ENCODE data around the gene CATSPER1. TPM values are rescaled to one million over a fixed set of nuclear protein-coding genes. Genes with fewer than 3 reads are reported as not detected.

CATSPER1 gene
- total RNA-seq, 1 donor from 2014 or later, result not detected

GRCh38 chr11:66008468-66009101 lies 17.7 kb downstream of the CATSPER1 start:
- H3K4me3 ChIP-seq, result no peak overlapping the region
- intact Hi-C loops (cut with micrococcal nuclease), result no loop called here
- H3K27ac ChIP-seq (replicated peaks), result no peak overlapping the region
- peaks cover 13% of the 10 kb centered on the region for H3K4me1 ChIP-seq
- peaks cover 23% of the 10 kb centered on the region for H3K36me3 ChIP-seq
- TF ChIP-seq, protein P1, sequence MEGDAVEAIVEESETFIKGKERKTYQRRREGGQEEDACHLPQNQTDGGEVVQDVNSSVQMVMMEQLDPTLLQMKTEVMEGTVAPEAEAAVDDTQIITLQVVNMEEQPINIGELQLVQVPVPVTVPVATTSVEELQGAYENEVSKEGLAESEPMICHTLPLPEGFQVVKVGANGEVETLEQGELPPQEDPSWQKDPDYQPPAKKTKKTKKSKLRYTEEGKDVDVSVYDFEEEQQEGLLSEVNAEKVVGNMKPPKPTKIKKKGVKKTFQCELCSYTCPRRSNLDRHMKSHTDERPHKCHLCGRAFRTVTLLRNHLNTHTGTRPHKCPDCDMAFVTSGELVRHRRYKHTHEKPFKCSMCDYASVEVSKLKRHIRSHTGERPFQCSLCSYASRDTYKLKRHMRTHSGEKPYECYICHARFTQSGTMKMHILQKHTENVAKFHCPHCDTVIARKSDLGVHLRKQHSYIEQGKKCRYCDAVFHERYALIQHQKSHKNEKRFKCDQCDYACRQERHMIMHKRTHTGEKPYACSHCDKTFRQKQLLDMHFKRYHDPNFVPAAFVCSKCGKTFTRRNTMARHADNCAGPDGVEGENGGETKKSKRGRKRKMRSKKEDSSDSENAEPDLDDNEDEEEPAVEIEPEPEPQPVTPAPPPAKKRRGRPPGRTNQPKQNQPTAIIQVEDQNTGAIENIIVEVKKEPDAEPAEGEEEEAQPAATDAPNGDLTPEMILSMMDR (IDR thresholded peaks at IDR 0.05; ENCODE audit: borderline replicate concordance), result no peak
- DNase-seq, result no peak
- peaks cover 24% of the 10 kb centered on the region for H3K27me3 ChIP-seq (ENCODE audit: low read depth)
- no peaks in the 10 kb centered on the region for H3K9me3 ChIP-seq (replicated peaks)

DNA sequence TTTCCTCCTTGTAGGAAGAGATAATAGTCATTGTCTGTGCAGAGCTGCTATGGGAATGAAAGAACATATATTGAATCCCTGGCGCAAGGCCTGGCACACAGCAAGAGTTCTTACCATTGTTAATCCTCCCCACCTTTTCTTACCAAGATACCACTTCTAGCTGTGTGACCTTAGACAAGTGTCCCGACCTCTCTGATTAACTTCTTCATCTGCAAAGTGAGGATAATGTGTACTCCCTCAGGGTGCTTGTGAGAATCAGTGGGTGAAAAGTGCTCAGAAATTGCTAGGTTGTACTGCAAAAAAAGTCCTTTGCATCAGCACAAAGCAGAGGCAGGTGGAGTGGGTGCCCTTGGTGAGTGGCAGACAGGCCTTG lies 18.2 kb downstream of the CATSPER1 start:
- Histone ChIP-seq H3K4me1 (peaks cover 18% of the 10 kb centered on the region), H3K36me3 (peaks cover 26% of the 10 kb centered on the region), H3K27ac (replicated peaks) (no peak overlapping the region), H3K4me3 (no peak overlapping the region), H3K9me3 (replicated peaks) (no peaks in the 10 kb centered on the region), H3K27me3 (ENCODE audit: low read depth) (peaks cover 19% of the 10 kb centered on the region)
- TF ChIP-seq, protein P1 (IDR thresholded peaks at IDR 0.05; ENCODE audit: borderline replicate concordance), result no peak
- intact Hi-C loops (cut with micrococcal nuclease), result no loop called here
- DNase-seq, result no peak

GRCh38 chr11:66007201-66007634 lies 19.1 kb downstream of the CATSPER1 start:
- Histone ChIP-seq H3K4me3 (no peak overlapping the region), H3K36me3 (peaks cover 26% of the 10 kb centered on the region), H3K4me1 (peaks cover 23% of the 10 kb centered on the region), H3K27ac (replicated peaks) (no peak overlapping the region), H3K9me3 (replicated peaks) (no peaks in the 10 kb centered on the region), H3K27me3 (ENCODE audit: low read depth) (peaks cover 10% of the 10 kb centered on the region)
- TF ChIP-seq, protein P1 (IDR thresholded peaks at IDR 0.05; ENCODE audit: borderline replicate concordance), result no peak
- DNase-seq, result no peak
- intact Hi-C loops (cut with micrococcal nuclease), result no loop called here

DNA sequence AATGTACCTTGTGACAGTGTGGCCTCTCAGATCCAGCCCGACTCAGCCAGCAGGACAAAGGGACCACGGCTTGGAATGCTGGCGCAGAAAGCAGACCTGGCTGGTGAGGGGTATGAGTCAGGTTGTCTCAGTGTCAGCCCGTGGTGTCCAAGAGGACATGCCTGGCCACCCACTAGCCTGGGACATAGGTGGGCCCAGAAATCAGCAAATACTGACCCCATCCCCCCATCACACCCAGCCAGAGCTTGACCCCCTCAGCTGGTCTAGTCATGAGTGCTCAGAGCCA lies 19.4 kb downstream of the CATSPER1 start:
- H3K36me3 ChIP-seq, result peaks cover 26% of the 10 kb centered on the region
- H3K4me1 ChIP-seq, result peaks cover 20% of the 10 kb centered on the region
- TF ChIP-seq, protein P1 (IDR thresholded peaks at IDR 0.05; ENCODE audit: borderline replicate concordance), result no peak
- no peaks in the 10 kb centered on the region for H3K9me3 ChIP-seq (replicated peaks)
- H3K27me3 ChIP-seq (ENCODE audit: low read depth), result peaks cover 7% of the 10 kb centered on the region
- no peak overlapping the region for H3K27ac ChIP-seq (replicated peaks)
- H3K4me3 ChIP-seq, result no peak overlapping the region
- no peak for DNase-seq
- intact Hi-C loops (cut with micrococcal nuclease), result no loop called here

DNA sequence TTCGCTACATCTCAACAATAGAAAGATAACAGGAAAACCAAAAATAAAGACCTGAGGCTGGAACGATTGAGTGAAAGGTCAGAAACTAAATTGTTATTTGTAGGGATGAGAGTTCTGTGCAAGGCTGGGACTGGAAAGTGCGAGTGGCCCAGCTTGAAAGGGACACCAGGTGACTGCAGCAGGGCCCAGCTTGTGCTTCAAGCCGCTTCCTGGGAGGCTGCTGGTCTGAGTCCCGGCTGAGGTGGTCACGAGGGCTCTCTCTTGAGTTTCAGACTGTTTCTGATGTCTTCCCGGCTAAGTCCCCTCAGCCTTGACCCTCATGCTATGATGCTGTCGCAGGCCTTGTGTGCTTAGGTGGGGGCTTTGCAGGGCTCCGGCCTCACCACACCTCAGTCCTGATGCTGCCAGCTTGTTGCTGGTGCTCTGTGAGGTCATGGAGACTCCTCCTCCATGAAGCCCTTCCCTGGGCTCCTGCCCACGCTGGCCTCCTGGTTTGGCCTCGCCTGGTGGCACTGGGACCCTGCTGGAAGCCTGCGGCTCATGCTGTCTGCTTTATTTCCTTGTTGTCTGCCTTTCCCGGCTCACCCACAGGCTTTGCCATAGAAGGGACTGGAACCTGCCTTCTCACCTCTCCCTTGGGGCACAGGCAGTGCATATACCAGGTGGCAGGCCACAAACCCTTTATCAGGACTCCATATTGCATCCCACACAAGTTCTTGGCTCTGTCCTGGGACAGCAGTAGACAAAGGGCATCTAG lies 20.0 kb downstream of the CATSPER1 start:
- no peak overlapping the region for H3K27ac ChIP-seq (replicated peaks)
- no peak for DNase-seq
- H3K27me3 ChIP-seq (ENCODE audit: low read depth), result peaks cover 1% of the 10 kb centered on the region
- peaks cover 26% of the 10 kb centered on the region for H3K36me3 ChIP-seq
- H3K9me3 ChIP-seq (replicated peaks), result no peaks in the 10 kb centered on the region
- intact Hi-C loops (cut with micrococcal nuclease), result no loop called here
- TF ChIP-seq, protein P1 (IDR thresholded peaks at IDR 0.05; ENCODE audit: borderline replicate concordance), result no peak
- peaks cover 23% of the 10 kb centered on the region for H3K4me1 ChIP-seq
- no peak overlapping the region for H3K4me3 ChIP-seq
